Fibroblast of lung (primary cell): ENCODE results near the gene CRYBB1. TPM values are rescaled to one million over a fixed set of nuclear protein-coding genes. Genes with fewer than 3 reads are reported as not detected.

Experiments used
- DNase-seq, 2 donors: peaks; one replicate each; pipeline versions ENCODE4 v3.0.0 to v3.0.0-alpha.2; 2010; ENCODE audit warnings: low read depth in 2 of 2
- H2AFZ ChIP-seq: 2 replicates; pipeline ENCODE4 v1.5.1; 2012; ENCODE audit warnings: low read length, control low read depth, inconsistent platforms
- H3K27ac ChIP-seq: 2 replicates; pipeline ENCODE4 v1.5.1; 2011; ENCODE audit warnings: low read length, control low read depth; ENCODE audit not compliant: insufficient read depth
- H3K27me3 ChIP-seq: 2 replicates; pipeline ENCODE4 v1.5.1; 2011; ENCODE audit warnings: mild to moderate bottlenecking, low read length; ENCODE audit not compliant: control insufficient read depth, insufficient read depth
- H3K36me3 ChIP-seq: 2 replicates; pipeline ENCODE4 v1.5.1; 2011; ENCODE audit warnings: low read length; ENCODE audit not compliant: control insufficient read depth, insufficient read depth
- H3K4me1 ChIP-seq: 2 replicates; pipeline ENCODE4 v1.5.1; 2011; ENCODE audit warnings: low read length; ENCODE audit not compliant: control insufficient read depth, insufficient read depth; ENCODE audit errors: extremely low read depth
- H3K4me2 ChIP-seq: 2 replicates; pipeline ENCODE4 v1.5.1; 2011; ENCODE audit warnings: low read length, control low read depth; ENCODE audit not compliant: insufficient read depth; ENCODE audit errors: extremely low read depth
- H3K4me3 ChIP-seq, 4 experiments: fragments of 200-600 bp in 1 of 4; sonication (generic) in 1 of 4; replicated peaks in 1 of 4; 2 replicates each; pipeline ENCODE4 v1.5.1; 2011 to 2016; ENCODE audit warnings: low read length in 4 of 4, low read depth in 3 of 4, mild to moderate bottlenecking in 3 of 4, control low read depth in 2 of 4, inconsistent platforms in 1 of 4, mixed read lengths in 1 of 4; ENCODE audit not compliant: insufficient read depth in 1 of 4; ENCODE audit errors: control extremely low read depth in 1 of 4
- H3K79me2 ChIP-seq: 2 replicates; pipeline ENCODE4 v1.5.1; 2012; ENCODE audit warnings: mild to moderate bottlenecking, low read length, inconsistent platforms; ENCODE audit not compliant: control insufficient read depth, insufficient read depth
- H3K9ac ChIP-seq: 2 replicates; pipeline ENCODE4 v1.5.1; 2011; ENCODE audit warnings: mild to moderate bottlenecking, low read length, control low read depth; ENCODE audit not compliant: insufficient read depth
- H3K9me3 ChIP-seq: 2 replicates; pipeline ENCODE4 v1.5.1; 2012; ENCODE audit warnings: low read depth, low read length; ENCODE audit not compliant: control insufficient read depth, insufficient read depth
- H4K20me1 ChIP-seq: 2 replicates; pipeline ENCODE4 v1.5.1; 2011; ENCODE audit warnings: low read length; ENCODE audit not compliant: control insufficient read depth, insufficient read depth; ENCODE audit errors: extremely low read depth
- CTCF ChIP-seq, 2 donors: IDR thresholded peaks in 1 of 2; conservative IDR thresholded peaks in 1 of 2; 1 replicate in 1 of 2; 2 replicates in 1 of 2; pipeline ENCODE4 v1.5.1; 2011 to 2012; ENCODE audit warnings: low read length in 2 of 2, control low read depth in 1 of 2, inconsistent platforms in 1 of 2, low read depth in 1 of 2, mild to moderate bottlenecking in 1 of 2
- EZH2 ChIP-seq: IDR thresholded peaks from 2 replicates; pipeline ENCODE4 v1.5.1; 2012; ENCODE audit warnings: low read length, control low read depth, mild to moderate bottlenecking; ENCODE audit errors: missing control alignments
- polyA plus RNA-seq, 2 donors: library from polyadenylated mRNA; depleted of rRNA in 1 of 2; stranded (reverse) in 1 of 2; unstranded in 1 of 2; fragments of >200 nt; gene quantifications; 2 replicates each; pipeline ENCODE4 v1.2.1, GENCODE V29; 2011 to 2012; ENCODE audit warnings: missing spikeins in 1 of 2
- total RNA-seq: library from RNA; depleted of rRNA; stranded (reverse); fragments of >200 nt; gene quantifications from 2 replicates; pipeline ENCODE4 v1.2.1, GENCODE V29; 2014

Gene CRYBB1
- total and polyA plus RNA-seq, 2 donors (not counting 1 experiment from before 2014, with no cell fraction given): not detected

GRCh38 chr22:26620197-26620596 lies 2.4 kb upstream of the CRYBB1 start:
- no peak for DNase-seq
- no peak overlapping the region for H2AFZ ChIP-seq
- H3K4me3 ChIP-seq: no peak overlapping the region
- peaks cover 5% of the 10 kb centered on the region for H3K4me1 ChIP-seq
- H4K20me1 ChIP-seq: no peaks in the 10 kb centered on the region
- H3K4me2 ChIP-seq: no peak overlapping the region
- no peaks in the 10 kb centered on the region for H3K79me2 ChIP-seq
- no peaks in the 10 kb centered on the region for H3K9me3 ChIP-seq
- no peak overlapping the region for H3K9ac ChIP-seq
- H3K27ac ChIP-seq: no peak overlapping the region
- H3K36me3 ChIP-seq: no peaks in the 10 kb centered on the region
- TF ChIP-seq CTCF (conservative IDR thresholded peaks at IDR 0.05 in 1 of 2, IDR thresholded peaks at IDR 0.05 in 1 of 2; ENCODE audit: low read depth in 1 of 2, low read length in 2 of 2) (no peak), EZH2 (no peak)
- H3K27me3 ChIP-seq: peaks cover 6% of the 10 kb centered on the region

- TF ChIP-seq EZH2 (no peak), CTCF (conservative IDR thresholded peaks at IDR 0.05 in 1 of 2, IDR thresholded peaks at IDR 0.05 in 1 of 2; ENCODE audit: low read depth in 1 of 2, low read length in 2 of 2) (no peak)
- H3K27ac ChIP-seq: no peak overlapping the region
- no peak overlapping the region for H3K9ac ChIP-seq
- peaks cover 6% of the 10 kb centered on the region for H3K27me3 ChIP-seq
- DNase-seq: no peak
- no peaks in the 10 kb centered on the region for H3K79me2 ChIP-seq
- no peak overlapping the region for H3K4me2 ChIP-seq
- no peak overlapping the region for H3K4me3 ChIP-seq
- H2AFZ ChIP-seq: no peak overlapping the region
- no peaks in the 10 kb centered on the region for H3K9me3 ChIP-seq
- H4K20me1 ChIP-seq: no peaks in the 10 kb centered on the region
- H3K4me1 ChIP-seq: peaks cover 5% of the 10 kb centered on the region
- H3K36me3 ChIP-seq: no peaks in the 10 kb centered on the region
Observed at GRCh38 chr22:26619510-26619909, 1.7 kb upstream of the CRYBB1 start.

GRCh38 chr22:26618455-26618854 lies 628 bp upstream of the CRYBB1 start:
- Histone ChIP-seq H3K36me3 (no peaks in the 10 kb centered on the region), H4K20me1 (no peaks in the 10 kb centered on the region), H3K4me2 (no peak overlapping the region), H3K27me3 (peaks cover 6% of the 10 kb centered on the region), H3K79me2 (no peaks in the 10 kb centered on the region), H3K9ac (no peak overlapping the region), H3K27ac (no peak overlapping the region), H2AFZ (no peak overlapping the region), H3K4me3 (no peak overlapping the region), H3K9me3 (no peaks in the 10 kb centered on the region), H3K4me1 (peaks cover 5% of the 10 kb centered on the region)
- DNase-seq: no peak
- TF ChIP-seq CTCF (conservative IDR thresholded peaks at IDR 0.05 in 1 of 2, IDR thresholded peaks at IDR 0.05 in 1 of 2; ENCODE audit: low read depth in 1 of 2, low read length in 2 of 2) (no peak), EZH2 (no peak)
